HepG2 (cell line): ENCODE data around the gene DAB2IP. TPM values are rescaled to one million over a fixed set of nuclear protein-coding genes. Genes with fewer than 3 reads are reported as not detected.
A peak's percentile ranks its signal among the peaks of the same experiment; 100 is the strongest.

Source experiments
- ATAD3A ChIP-seq: sonication (generic); formaldehyde crosslinking; IDR thresholded peaks from 2 replicates; pipeline ENCODE4 v1.4.0; 2020; ENCODE audit warnings: missing genetic modification reagents
- CEBPZ ChIP-seq: IDR thresholded peaks from 2 replicates; pipeline ENCODE4 v1.6.1; 2012; ENCODE audit warnings: low read length, improper control_type of control experiment
- ELF1 ChIP-seq: sonication (generic); formaldehyde crosslinking; IDR thresholded peaks from 2 replicates; pipeline ENCODE4 v1.4.0; 2020; ENCODE audit warnings: missing genetic modification reagents
- GATAD1 ChIP-seq: IDR thresholded peaks from 2 replicates; pipeline ENCODE4 v1.6.1; 2016; ENCODE audit warnings: missing genetic modification reagents, missing compliant biosample characterization
- GPN1 ChIP-seq: sonication (generic); formaldehyde crosslinking; IDR thresholded peaks from 2 replicates; pipeline ENCODE4 v1.5.1; 2020; ENCODE audit warnings: missing genetic modification reagents, borderline replicate concordance
- HNF4A ChIP-seq: sonication (generic); formaldehyde crosslinking; IDR thresholded peaks from 2 replicates; pipeline ENCODE4 v1.4.0; 2020; ENCODE audit warnings: missing genetic modification reagents
- HNRNPL ChIP-seq: fragments of 200-400 bp; formaldehyde crosslinking; IDR thresholded peaks from 2 replicates; pipeline ENCODE4 v1.6.1; 2017; ENCODE audit warnings: mild to moderate bottlenecking, low read depth, low read length
- IRF2 ChIP-seq: IDR thresholded peaks from 2 replicates; pipeline ENCODE4 v1.6.1; 2018; ENCODE audit warnings: missing genetic modification reagents, missing compliant biosample characterization
- KLF15 ChIP-seq: sonication (generic); formaldehyde crosslinking; IDR thresholded peaks from 2 replicates; pipeline ENCODE4 v1.8.1; 2023; ENCODE audit warnings: borderline replicate concordance, mild to moderate bottlenecking, inconsistent platforms, missing genetic modification reagents, mixed read lengths
- SKI ChIP-seq: fragments of 450-650 bp; IDR thresholded peaks from one replicate; pipeline ENCODE4 v1.6.1; 2018; ENCODE audit warnings: mild to moderate bottlenecking; ENCODE audit not compliant: partially characterized antibody
- SRSF4 ChIP-seq: fragments of 200-400 bp; formaldehyde crosslinking; IDR thresholded peaks from one replicate; pipeline ENCODE4 v1.6.1; 2018; ENCODE audit warnings: mild to moderate bottlenecking, low read depth, low read length, moderate library complexity; ENCODE audit not compliant: poor library complexity, severe bottlenecking
- TRAFD1 ChIP-seq: sonication (generic); formaldehyde crosslinking; IDR thresholded peaks from 2 replicates; pipeline ENCODE4 v1.5.1; 2020; ENCODE audit warnings: missing genetic modification reagents, mild to moderate bottlenecking, borderline replicate concordance
- ZBTB26 ChIP-seq: IDR thresholded peaks from 2 replicates; pipeline ENCODE4 v1.6.1; 2016; ENCODE audit warnings: missing compliant biosample characterization, missing genetic modification reagents, borderline replicate concordance
- ZFP1 ChIP-seq: IDR thresholded peaks from 2 replicates; pipeline ENCODE4 v1.6.1; 2016
- ZIK1 ChIP-seq: sonication (generic); formaldehyde crosslinking; IDR thresholded peaks from 2 replicates; pipeline ENCODE4 v1.5.0; 2020; ENCODE audit warnings: mild to moderate bottlenecking, low read depth, missing genetic modification reagents, borderline replicate concordance
- ZNF24 ChIP-seq: fragments of 450-650 bp; IDR thresholded peaks from 2 replicates; pipeline ENCODE4 v1.6.1; 2017; ENCODE audit warnings: antibody characterized with exemption, mild to moderate bottlenecking
- ZNF253 ChIP-seq: sonication (generic); formaldehyde crosslinking; IDR thresholded peaks from 2 replicates; pipeline ENCODE4 v1.8.0; 2022; ENCODE audit warnings: mild to moderate bottlenecking, missing genetic modification reagents, borderline replicate concordance
- ZNF335 ChIP-seq: sonication (generic); formaldehyde crosslinking; IDR thresholded peaks from 2 replicates; pipeline ENCODE4 v1.4.0; 2020; ENCODE audit warnings: missing genetic modification reagents
- ZNF572 ChIP-seq: sonication (generic); formaldehyde crosslinking; IDR thresholded peaks from 2 replicates; pipeline ENCODE4 v1.5.1; 2020; ENCODE audit warnings: mild to moderate bottlenecking, missing genetic modification reagents
- ZNF749 ChIP-seq: sonication (generic); formaldehyde crosslinking; IDR thresholded peaks from 2 replicates; pipeline ENCODE4 v1.8.0; 2022; ENCODE audit warnings: mild to moderate bottlenecking, missing genetic modification reagents, moderate library complexity, borderline replicate concordance
- ZNF768 ChIP-seq: sonication (generic); formaldehyde crosslinking; IDR thresholded peaks from 2 replicates; pipeline ENCODE4 v1.4.0; 2020; ENCODE audit warnings: missing genetic modification reagents
- ZNF792 ChIP-seq: IDR thresholded peaks from 2 replicates; pipeline ENCODE4 v1.6.1; 2016
- polyA plus RNA-seq, 8 experiments: library from polyadenylated mRNA; depleted of rRNA in 3 of 8; stranded (reverse) in 7 of 8; unstranded in 1 of 8; fragments of >200 nt; fragmentation: Illumina TruSeq in 4 of 8; extraction: Trizol in 4 of 8; gene quantifications; 2 replicates each; pipeline versions ENCODE4 v1.2.1 to v1.2.3, GENCODE V29; 2011 to 2016; ENCODE audit warnings: low read depth in 4 of 8, missing spikeins in 1 of 8, mixed read lengths in 1 of 8; ENCODE audit not compliant: insufficient read depth in 1 of 8
- total RNA-seq, 5 experiments: library from RNA; depleted of rRNA; stranded (reverse); fragments of >200 nt; fragmentation: Illumina TruSeq; extraction: Trizol; gene quantifications; 2 replicates each; pipeline ENCODE4 v1.2.3, GENCODE V29; 2016; ENCODE audit warnings: low read depth in 1 of 5
- TF ChIP-seq, protein P1 (sequence below): sonication (generic); formaldehyde crosslinking; IDR thresholded peaks from 2 replicates; pipeline ENCODE4 v1.4.0; 2020; ENCODE audit warnings: missing genetic modification reagents

The DAB2IP gene
- total and polyA plus RNA-seq, 2 of the 13 experiments (the other 11 are each of a cell fraction or from before 2014, with no cell fraction given) = 25.3 to 37.9 TPM

DNA sequence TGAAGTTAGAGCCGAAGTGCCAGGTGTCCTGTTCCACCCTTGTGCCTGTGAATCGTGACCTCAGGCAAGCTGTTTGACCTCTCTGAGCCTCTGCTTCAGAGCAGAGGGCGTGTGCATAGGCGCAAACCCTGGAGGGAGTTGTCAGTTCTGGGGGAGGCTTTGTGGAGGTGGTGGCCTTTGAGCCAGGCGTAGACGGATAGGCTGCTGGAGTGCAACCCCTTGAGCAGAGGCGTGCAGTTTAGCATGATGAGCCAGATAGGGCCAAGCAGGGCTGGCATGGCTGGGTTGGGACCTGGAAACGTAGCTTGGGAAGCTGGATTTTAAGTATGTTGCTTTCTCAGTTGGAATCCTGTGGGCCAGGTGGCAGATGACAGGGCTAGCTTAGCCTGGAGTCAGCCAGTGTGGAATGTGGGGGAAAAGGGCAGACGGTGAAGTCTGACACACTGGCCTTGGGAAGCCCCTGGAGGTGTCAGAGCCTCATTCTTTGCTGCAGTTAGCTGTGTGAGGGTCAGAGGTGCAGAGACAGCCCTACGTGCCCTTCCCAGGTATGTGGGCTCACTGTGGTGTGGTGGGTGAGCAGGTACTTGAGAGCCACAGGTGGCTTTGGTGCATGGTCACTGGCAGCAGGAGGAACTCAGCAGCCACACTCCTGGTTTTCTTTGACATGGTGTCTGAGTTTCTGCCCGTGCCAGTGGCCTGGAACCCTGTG, 93.4 kb downstream of the DAB2IP start (continued):
- TF ChIP-seq CEBPZ = no peak
- 0 out of 2 replicates have a peak, but pooled peaks have one; percentile 7 for TF ChIP-seq ELF1 (CRISPR knock-in tag)
- no peak for TF ChIP-seq ZIK1 (CRISPR knock-in tag)
- no peak for TF ChIP-seq ZNF572
- TF ChIP-seq ZNF24 = no peak
- TF ChIP-seq ZBTB26 (CRISPR knock-in tag) = no peak
- TF ChIP-seq HNRNPL = 0 out of 2 replicates have a peak, but pooled peaks have one; percentile 48
- 0 out of 2 replicates have a peak, but pooled peaks have one; percentile 23 for TF ChIP-seq ZNF792 (CRISPR knock-in tag)
- peak; percentile 9; the same call in 1 of the 2 replicates for TF ChIP-seq GATAD1 (CRISPR knock-in tag)
- peak; percentile 95 for TF ChIP-seq ZNF768 (CRISPR knock-in tag)
- TF ChIP-seq SRSF4 = no peak
- peak; percentile 35 for TF ChIP-seq HNF4A (CRISPR knock-in tag)
- no peak for TF ChIP-seq GPN1
- TF ChIP-seq ZNF335 (CRISPR knock-in tag) = no peak
- 0 out of 2 replicates have a peak, but pooled peaks have one; percentile 2 for TF ChIP-seq IRF2
- no peak for TF ChIP-seq ATAD3A (CRISPR knock-in tag)
- no peak for TF ChIP-seq ZNF749 (CRISPR knock-in tag)
- 0 out of 2 replicates have a peak, but pooled peaks have one; percentile 35 for TF ChIP-seq ZNF253 (CRISPR knock-in tag)
- TF ChIP-seq KLF15 (CRISPR knock-in tag) = no peak
- 0 out of 2 replicates have a peak, but pooled peaks have one; percentile 22 for TF ChIP-seq ZFP1 (CRISPR knock-in tag)
- no peak for TF ChIP-seq TRAFD1 (CRISPR knock-in tag)
- TF ChIP-seq SKI = peak; percentile 25
- TF ChIP-seq, protein P1, sequence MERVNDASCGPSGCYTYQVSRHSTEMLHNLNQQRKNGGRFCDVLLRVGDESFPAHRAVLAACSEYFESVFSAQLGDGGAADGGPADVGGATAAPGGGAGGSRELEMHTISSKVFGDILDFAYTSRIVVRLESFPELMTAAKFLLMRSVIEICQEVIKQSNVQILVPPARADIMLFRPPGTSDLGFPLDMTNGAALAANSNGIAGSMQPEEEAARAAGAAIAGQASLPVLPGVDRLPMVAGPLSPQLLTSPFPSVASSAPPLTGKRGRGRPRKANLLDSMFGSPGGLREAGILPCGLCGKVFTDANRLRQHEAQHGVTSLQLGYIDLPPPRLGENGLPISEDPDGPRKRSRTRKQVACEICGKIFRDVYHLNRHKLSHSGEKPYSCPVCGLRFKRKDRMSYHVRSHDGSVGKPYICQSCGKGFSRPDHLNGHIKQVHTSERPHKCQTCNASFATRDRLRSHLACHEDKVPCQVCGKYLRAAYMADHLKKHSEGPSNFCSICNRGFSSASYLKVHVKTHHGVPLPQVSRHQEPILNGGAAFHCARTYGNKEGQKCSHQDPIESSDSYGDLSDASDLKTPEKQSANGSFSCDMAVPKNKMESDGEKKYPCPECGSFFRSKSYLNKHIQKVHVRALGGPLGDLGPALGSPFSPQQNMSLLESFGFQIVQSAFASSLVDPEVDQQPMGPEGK (CRISPR knock-in tag) = peak; percentile 56
